ENCODE results near the gene TMTC1. TPM values are rescaled to one million over a fixed set of nuclear protein-coding genes. Genes with fewer than 3 reads are reported as not detected.

TMTC1 gene
- polyA plus RNA-seq, 1 of the 3 experiments (the other 2 are of a cell fraction), result 0.13 TPM

- no peaks in the 10 kb centered on the region; the same call in 1 of the 2 replicates for H3K9me3 ChIP-seq
- no peak overlapping the region for H2AFZ ChIP-seq (ENCODE audit: low read depth)
- H3K9me2 ChIP-seq, result no peaks in the 10 kb centered on the region
- no peak for DNase-seq
- H3K4me1 ChIP-seq (ENCODE audit: control insufficient read depth in 1 of 2, insufficient read depth in 2 of 2, low read depth in 1 of 2, low read length in 1 of 2), result peaks cover 0 to 2% of the 10 kb centered on the region in 2 experiments; a peak in 1 of 4 replicates
- no peaks in the 10 kb centered on the region; the same call in 1 of the 2 replicates for H3K27me3 ChIP-seq (ENCODE audit: insufficient read depth)
- H3K36me3 ChIP-seq (replicated peaks in 1 of 2; ENCODE audit: control insufficient read depth in 1 of 2, insufficient read depth in 2 of 2, low read length in 1 of 2), result no peaks in the 10 kb centered on the region
- ChIA-PET CTCF (interaction anchor here (2.9 kb wide), 1 partner anchor 12 kb away, joined by 8 read pairs; no protein-coding TSS in a partner anchor), POLR2A (no interaction called here)
- H3K4me2 ChIP-seq, result no peak overlapping the region
- no peaks in the 10 kb centered on the region for H3K79me2 ChIP-seq (ENCODE audit: insufficient read depth)
- H3K27ac ChIP-seq (ENCODE audit: low read depth in 2 of 2, low read length in 1 of 2), result no peak overlapping the region
- no peak overlapping the region for H3K4me3 ChIP-seq (ENCODE audit: low read depth in 2 of 2, low read length in 1 of 2)
- no peaks in the 10 kb centered on the region for H4K20me1 ChIP-seq (ENCODE audit: insufficient read depth)
- no peak overlapping the region for H3K9ac ChIP-seq
- no peak for TF ChIP-seq CHD2 (IDR thresholded peaks at IDR 0.05; ENCODE audit: low read length, partially characterized antibody)
- TF ChIP-seq MEF2A (IDR thresholded peaks at IDR 0.05; ENCODE audit: borderline replicate concordance, low read depth), result no peak
- no peak for TF ChIP-seq TCF12 (IDR thresholded peaks at IDR 0.05)
- TF ChIP-seq ELF1 (IDR thresholded peaks at IDR 0.05), result no peak
- TF ChIP-seq TAF1 (IDR thresholded peaks at IDR 0.05; ENCODE audit: borderline replicate concordance, low read depth, low read length), result no peak
- no peak for TF ChIP-seq EZH2phosphoT487 (IDR thresholded peaks at IDR 0.05; ENCODE audit: borderline replicate concordance, low read depth)
- no peak for TF ChIP-seq RFX5 (IDR thresholded peaks at IDR 0.05; ENCODE audit: low read length)
- no peak for TF ChIP-seq FOXM1 (IDR thresholded peaks at IDR 0.05; ENCODE audit: low read depth)
- TF ChIP-seq, protein P1, sequence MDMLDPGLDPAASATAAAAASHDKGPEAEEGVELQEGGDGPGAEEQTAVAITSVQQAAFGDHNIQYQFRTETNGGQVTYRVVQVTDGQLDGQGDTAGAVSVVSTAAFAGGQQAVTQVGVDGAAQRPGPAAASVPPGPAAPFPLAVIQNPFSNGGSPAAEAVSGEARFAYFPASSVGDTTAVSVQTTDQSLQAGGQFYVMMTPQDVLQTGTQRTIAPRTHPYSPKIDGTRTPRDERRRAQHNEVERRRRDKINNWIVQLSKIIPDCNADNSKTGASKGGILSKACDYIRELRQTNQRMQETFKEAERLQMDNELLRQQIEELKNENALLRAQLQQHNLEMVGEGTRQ (IDR thresholded peaks at IDR 0.05; ENCODE audit: borderline replicate concordance, low read depth, low read length), result no peak
- TF ChIP-seq GABPA (IDR thresholded peaks at IDR 0.05; ENCODE audit: low read depth), result no peak
- TF ChIP-seq CTCF (IDR thresholded peaks at IDR 0.05), result no peak
- no peak for TF ChIP-seq RAD21 (IDR thresholded peaks at IDR 0.05; ENCODE audit: low read length)
- no peak for TF ChIP-seq NRF1 (IDR thresholded peaks at IDR 0.05; ENCODE audit: low read depth, low read length)
- TF ChIP-seq NFIC (IDR thresholded peaks at IDR 0.05; ENCODE audit: borderline replicate concordance), result no peak
- TF ChIP-seq JUND (IDR thresholded peaks at IDR 0.05), result no peak
- 62% methylated on average over 3 of the region's 3 CpGs for WGBS (ENCODE audit: low lambda C conversion rate)
- no peaks in the 10 kb centered on the region for H3F3A ChIP-seq (replicated peaks; ENCODE audit: insufficient read depth)
Measured at GRCh38 chr12:29505122-29505521, 278.6 kb downstream of the TMTC1 start.

- Histone ChIP-seq H3K79me2 (ENCODE audit: insufficient read depth) (no peaks in the 10 kb centered on the region), H3F3A (replicated peaks; ENCODE audit: insufficient read depth) (no peaks in the 10 kb centered on the region), H3K27ac (ENCODE audit: low read depth in 2 of 2, low read length in 1 of 2) (no peak overlapping the region), H3K36me3 (replicated peaks in 1 of 2; ENCODE audit: control insufficient read depth in 1 of 2, insufficient read depth in 2 of 2, low read length in 1 of 2) (no peaks in the 10 kb centered on the region), H3K4me1 (ENCODE audit: control insufficient read depth in 1 of 2, insufficient read depth in 2 of 2, low read depth in 1 of 2, low read length in 1 of 2) (peaks cover 0 to 2% of the 10 kb centered on the region in 2 experiments; a peak in 1 of 4 replicates), H3K9me2 (no peaks in the 10 kb centered on the region), H3K4me2 (no peak overlapping the region), H3K27me3 (ENCODE audit: insufficient read depth) (no peaks in the 10 kb centered on the region; the same call in 1 of the 2 replicates), H4K20me1 (ENCODE audit: insufficient read depth) (no peaks in the 10 kb centered on the region), H3K4me3 (ENCODE audit: low read depth in 2 of 2, low read length in 1 of 2) (no peak overlapping the region), H3K9ac (no peak overlapping the region), H3K9me3 (no peaks in the 10 kb centered on the region; the same call in 1 of the 2 replicates), H2AFZ (ENCODE audit: low read depth) (no peak overlapping the region)
- ChIA-PET POLR2A (no interaction called here), CTCF (no interaction called here)
- TF ChIP-seq RFX5 (IDR thresholded peaks at IDR 0.05; ENCODE audit: low read length), result no peak
- DNase-seq, result no peak
Measured at GRCh38 chr12:29503283-29503682, 280.5 kb downstream of the TMTC1 start.
